ENCODE data around the gene ZNF362.

The ZNF362 gene

GRCh38 chr1:33298623-33299277 is 42.5 kb downstream of the ZNF362 start:
- peak; percentile 99 for TF ChIP-seq CTCF (IDR thresholded peaks at IDR 0.05; ENCODE audit: low read depth, low read length, missing control alignments)
- no peak for DNase-seq (ENCODE audit: low read depth)
- no peak overlapping the region for H3K4me3 ChIP-seq (ENCODE audit: low read depth, low read length)

GRCh38 chr1:33299461-33300155 is 43.3 kb downstream of the ZNF362 start:
- no peak overlapping the region for H3K4me3 ChIP-seq (ENCODE audit: low read depth, low read length)
- no peak for DNase-seq (ENCODE audit: low read depth)
- TF ChIP-seq CTCF (IDR thresholded peaks at IDR 0.05; ENCODE audit: low read depth, low read length, missing control alignments) = no peak

- no peak overlapping the region for H3K4me3 ChIP-seq (ENCODE audit: low read depth, low read length)
- TF ChIP-seq CTCF (IDR thresholded peaks at IDR 0.05; ENCODE audit: low read depth, low read length, missing control alignments) = no peak
- no peak for DNase-seq (ENCODE audit: low read depth)
Observed at GRCh38 chr1:33300673-33301072, 44.4 kb downstream of the ZNF362 start.

GRCh38 chr1:33301273-33301984 is 45.1 kb downstream of the ZNF362 start:
- TF ChIP-seq CTCF (IDR thresholded peaks at IDR 0.05; ENCODE audit: low read depth, low read length, missing control alignments) = no peak
- DNase-seq (ENCODE audit: low read depth) = no peak
- no peak overlapping the region for H3K4me3 ChIP-seq (ENCODE audit: low read depth, low read length)

- no peak overlapping the region for H3K4me3 ChIP-seq (ENCODE audit: low read depth, low read length)
- DNase-seq (ENCODE audit: low read depth) = no peak
- TF ChIP-seq CTCF (IDR thresholded peaks at IDR 0.05; ENCODE audit: low read depth, low read length, missing control alignments) = no peak
Observed at GRCh38 chr1:33302325-33302724, 46.0 kb downstream of the ZNF362 start.

- no peak for DNase-seq (ENCODE audit: low read depth)
- TF ChIP-seq CTCF (IDR thresholded peaks at IDR 0.05; ENCODE audit: low read depth, low read length, missing control alignments) = no peak
- no peak overlapping the region for H3K4me3 ChIP-seq (ENCODE audit: low read depth, low read length)
Observed at GRCh38 chr1:33305016-33305415, 48.7 kb downstream of the ZNF362 start.
